AML-193 (cell line): Measurements from ENCODE around the gene TUNAR.
"Not testable (repeated sequence)": the region's sequence is repeated elsewhere in the genome, so short reads cannot be mapped to it uniquely, and the experiment has no call there.

Experiments used
- DNase-seq, 2 experiments: peaks; one replicate each; lab custom pipeline; 2025; lab: John Stamatoyannopoulos, UW

The TUNAR gene

GRCh38 chr14:95918466-95918865, 41.8 kb downstream of the TUNAR start:
- DNase-seq: no peak

GRCh38 chr14:95920769-95921438, 44.3 kb downstream of the TUNAR start:
- no peak for DNase-seq

- DNase-seq: no peak
Measured at GRCh38 chr14:95922080-95922479, 45.4 kb downstream of the TUNAR start.

GRCh38 chr14:95928751-95929150, 52.1 kb downstream of the TUNAR start:
- DNase-seq: no peak

GRCh38 chr14:95931384-95931783, 54.8 kb downstream of the TUNAR start:
- DNase-seq: no peak

- DNase-seq: peak in 1 of 2 experiments; percentile 6
Measured at GRCh38 chr14:95935228-95935822, 58.7 kb downstream of the TUNAR start.

- no peak for DNase-seq
Measured at GRCh38 chr14:95936041-95936440, 59.4 kb downstream of the TUNAR start.

- DNase-seq: no peak
Measured at GRCh38 chr14:95939335-95939734, 62.7 kb downstream of the TUNAR start.

GRCh38 chr14:95941897-95942296, 65.3 kb downstream of the TUNAR start:
- DNase-seq: no peak

- no peak for DNase-seq
Measured at GRCh38 chr14:95943699-95944098, 67.1 kb downstream of the TUNAR start.

- no peak for DNase-seq
Measured at GRCh38 chr14:95944462-95944861, 67.8 kb downstream of the TUNAR start.

- no peak for DNase-seq
Measured at GRCh38 chr14:95946867-95947266, 70.2 kb downstream of the TUNAR start.

- DNase-seq: no peak
Measured at GRCh38 chr14:95948558-95948981, 71.9 kb downstream of the TUNAR start.

- no peak for DNase-seq
Measured at GRCh38 chr14:95951359-95951758, 74.7 kb downstream of the TUNAR start.

GRCh38 chr14:95953111-95953724, 76.6 kb downstream of the TUNAR start:
- DNase-seq: no peak

- DNase-seq: no peak
Measured at GRCh38 chr14:95956601-95957460, 80.2 kb downstream of the TUNAR start.

- DNase-seq: no peak
Measured at GRCh38 chr14:95958105-95958504, 81.5 kb downstream of the TUNAR start.

GRCh38 chr14:95959317-95959716, 82.7 kb downstream of the TUNAR start:
- no peak for DNase-seq

GRCh38 chr14:95961481-95961880, 84.8 kb downstream of the TUNAR start:
- no peak for DNase-seq

GRCh38 chr14:95964901-95965300, 88.3 kb downstream of the TUNAR start:
- DNase-seq: no peak

GRCh38 chr14:95968048-95968447, 91.4 kb downstream of the TUNAR start:
- not testable (repeated sequence) for DNase-seq
